SK-N-SH (cell line): ENCODE results near the gene G3BP1. TPM values are rescaled to one million over a fixed set of nuclear protein-coding genes. Genes with fewer than 3 reads are reported as not detected.

Experiments used
- CTCF ChIA-PET: fragments of 300-600, 350-600 bp; formaldehyde crosslinking; extraction: SDS; loops from one replicate; lab custom pipeline; 2021; lab: Yijun Ruan, JAX
- POLR2A ChIA-PET: fragments of 350-600 bp; sonication (Branson Sonifier 250); formaldehyde crosslinking; extraction: SDS; loops from one replicate; lab custom pipeline; 2020; ENCODE audit warnings: antibody characterized with exemption, inconsistent platforms; lab: Yijun Ruan, JAX
- DNase-seq: peaks from one replicate; pipeline ENCODE4 v3.0.0; 2012
- H2AFZ ChIP-seq: fragments of 200-600 bp; sonication (generic); 2 replicates; pipeline ENCODE4 v1.8.1; 2016; ENCODE audit warnings: antibody characterized with exemption, mild to moderate bottlenecking, low read depth
- H3F3A ChIP-seq: fragments of 200-600 bp; sonication (generic); replicated peaks from 2 replicates; pipeline ENCODE3; 2016; ENCODE audit warnings: antibody characterized with exemption, mild to moderate bottlenecking; ENCODE audit not compliant: insufficient read depth
- H3K27ac ChIP-seq, 2 experiments: fragments of 200-500 bp in 1 of 2; fragments of 200-600 bp in 1 of 2; sonication (Bioruptor generic) in 1 of 2; sonication (generic), shearing (Covaris generic) in 1 of 2; 2 replicates each; pipeline versions ENCODE4 v1.5.1 to v1.6.1; 2014 to 2016; ENCODE audit warnings: low read depth in 2 of 2, inconsistent platforms in 1 of 2, low read length in 1 of 2, mild to moderate bottlenecking in 1 of 2, mixed read lengths in 1 of 2
- H3K27me3 ChIP-seq: fragments of 200-600 bp; sonication (generic), shearing (Covaris generic); 2 replicates; pipeline ENCODE4 v1.6.1; 2016; ENCODE audit warnings: mixed run types; ENCODE audit not compliant: insufficient read depth
- H3K36me3 ChIP-seq, 2 experiments: fragments of 200-500 bp in 1 of 2; fragments of 200-600 bp in 1 of 2; sonication (Bioruptor generic) in 1 of 2; sonication (generic) in 1 of 2; replicated peaks in 1 of 2; 2 replicates each; pipeline versions ENCODE3 to v1.5.1; 2014 to 2016; ENCODE audit warnings: low read length in 1 of 2, mild to moderate bottlenecking in 1 of 2; ENCODE audit not compliant: insufficient read depth in 2 of 2, control insufficient read depth in 1 of 2
- H3K4me1 ChIP-seq, 2 experiments: fragments of 200-500 bp in 1 of 2; fragments of 200-600 bp in 1 of 2; sonication (Bioruptor generic) in 1 of 2; sonication (generic), shearing (Covaris generic) in 1 of 2; 2 replicates each; pipeline versions ENCODE4 v1.5.1 to v1.6.1; 2014 to 2016; ENCODE audit warnings: low read depth in 1 of 2, low read length in 1 of 2, mixed run types in 1 of 2; ENCODE audit not compliant: insufficient read depth in 2 of 2, control insufficient read depth in 1 of 2
- H3K4me2 ChIP-seq: fragments of 200-600 bp; sonication (generic), shearing (Covaris generic); 2 replicates; pipeline ENCODE4 v1.6.1; 2017; ENCODE audit warnings: mixed run types
- H3K4me3 ChIP-seq, 2 experiments: fragments of 200-500 bp in 1 of 2; fragments of 200-600 bp in 1 of 2; sonication (Bioruptor generic) in 1 of 2; sonication (generic), shearing (Covaris generic) in 1 of 2; 2 replicates each; pipeline versions ENCODE4 v1.5.1 to v1.8.1; 2014 to 2016; ENCODE audit warnings: low read depth in 2 of 2, inconsistent platforms in 1 of 2, low read length in 1 of 2, mild to moderate bottlenecking in 1 of 2, mixed read lengths in 1 of 2, moderate library complexity in 1 of 2
- H3K79me2 ChIP-seq: fragments of 200-600 bp; sonication (generic); 2 replicates; pipeline ENCODE4 v1.8.1; 2017; ENCODE audit warnings: mild to moderate bottlenecking; ENCODE audit not compliant: insufficient read depth
- H3K9ac ChIP-seq: fragments of 200-600 bp; sonication (generic); 2 replicates; pipeline ENCODE4 v1.6.1; 2017; ENCODE audit warnings: mixed run types
- H3K9me2 ChIP-seq: fragments of 200-600 bp; sonication (generic); 2 replicates; pipeline ENCODE4 v1.6.1; 2017; ENCODE audit warnings: mixed run types
- H3K9me3 ChIP-seq: fragments of 200-600 bp; sonication (generic); 2 replicates; pipeline ENCODE4 v1.6.1; 2017; ENCODE audit warnings: mixed run types, mild to moderate bottlenecking, moderate library complexity
- H4K20me1 ChIP-seq: fragments of 200-600 bp; sonication (generic); 2 replicates; pipeline ENCODE4 v1.6.1; 2017; ENCODE audit warnings: mild to moderate bottlenecking, mixed run types; ENCODE audit not compliant: insufficient read depth
- CHD2 ChIP-seq: fragments of 150-350 bp; IDR thresholded peaks from 2 replicates; pipeline ENCODE4 v1.6.1; 2018; ENCODE audit warnings: low read length; ENCODE audit not compliant: partially characterized antibody
- EP300 ChIP-seq, 2 experiments: IDR thresholded peaks; 2 replicates each; pipeline versions ENCODE4 v1.4.0 to v1.6.1; 2012; ENCODE audit warnings: borderline replicate concordance in 1 of 2, low read depth in 1 of 2, low read length in 1 of 2
- EZH2phosphoT487 ChIP-seq: fragments of 200-600 bp; sonication (generic); IDR thresholded peaks from 2 replicates; pipeline ENCODE4 v1.6.1; 2017; ENCODE audit warnings: low read depth, mixed run types, mild to moderate bottlenecking, antibody characterized with exemption, moderate library complexity, borderline replicate concordance
- FOXJ3 ChIP-seq: sonication (generic); formaldehyde crosslinking; IDR thresholded peaks from 2 replicates; pipeline ENCODE4 v1.5.1; 2020; ENCODE audit warnings: mild to moderate bottlenecking, missing genetic modification reagents
- GABPA ChIP-seq: IDR thresholded peaks from 2 replicates; pipeline ENCODE4 v1.4.0; 2012; ENCODE audit warnings: low read depth, mild to moderate bottlenecking
- GATA2 ChIP-seq: sonication (generic); formaldehyde crosslinking; IDR thresholded peaks from 2 replicates; pipeline ENCODE4 v1.5.0; 2020; ENCODE audit warnings: mild to moderate bottlenecking, missing genetic modification reagents
- MXI1 ChIP-seq: IDR thresholded peaks from 2 replicates; pipeline ENCODE4 v1.6.1; 2012; ENCODE audit warnings: mild to moderate bottlenecking, low read depth, low read length, improper control_type of control experiment
- SIN3A ChIP-seq: IDR thresholded peaks from 2 replicates; pipeline ENCODE4 v1.6.1; 2012; ENCODE audit warnings: low read depth, mild to moderate bottlenecking, low read length, moderate library complexity, borderline replicate concordance
- TCF12 ChIP-seq: IDR thresholded peaks from 2 replicates; pipeline ENCODE4 v1.4.0; 2012
- YY1 ChIP-seq: IDR thresholded peaks from 2 replicates; pipeline ENCODE4 v1.4.0; 2012; ENCODE audit warnings: low read depth, mild to moderate bottlenecking
- polyA plus RNA-seq, 3 experiments: library from polyadenylated mRNA; depleted of rRNA; stranded (reverse); fragments of >200 nt; gene quantifications; 2 replicates each; pipeline ENCODE4 v1.2.3, GENCODE V29; 2012
- TF ChIP-seq, protein P1 (sequence below): IDR thresholded peaks from 2 replicates; pipeline ENCODE4 v1.6.1; 2012; ENCODE audit warnings: mild to moderate bottlenecking, low read depth, low read length, moderate library complexity
- TF ChIP-seq, protein P2 (sequence below): fragments of 200-600 bp; sonication (generic); IDR thresholded peaks from 2 replicates; pipeline ENCODE4 v1.6.1; 2017; ENCODE audit warnings: antibody characterized with exemption, mild to moderate bottlenecking, moderate library complexity
- TF ChIP-seq, protein P3 (sequence below): fragments of 150-350 bp; IDR thresholded peaks from 2 replicates; pipeline ENCODE4 v1.6.1; 2017; ENCODE audit warnings: antibody characterized with exemption, low read length, low read depth, borderline replicate concordance

Gene G3BP1
- polyA plus RNA-seq, 1 of the 3 experiments (the other 2 are of a cell fraction): 21.7 TPM

DNA sequence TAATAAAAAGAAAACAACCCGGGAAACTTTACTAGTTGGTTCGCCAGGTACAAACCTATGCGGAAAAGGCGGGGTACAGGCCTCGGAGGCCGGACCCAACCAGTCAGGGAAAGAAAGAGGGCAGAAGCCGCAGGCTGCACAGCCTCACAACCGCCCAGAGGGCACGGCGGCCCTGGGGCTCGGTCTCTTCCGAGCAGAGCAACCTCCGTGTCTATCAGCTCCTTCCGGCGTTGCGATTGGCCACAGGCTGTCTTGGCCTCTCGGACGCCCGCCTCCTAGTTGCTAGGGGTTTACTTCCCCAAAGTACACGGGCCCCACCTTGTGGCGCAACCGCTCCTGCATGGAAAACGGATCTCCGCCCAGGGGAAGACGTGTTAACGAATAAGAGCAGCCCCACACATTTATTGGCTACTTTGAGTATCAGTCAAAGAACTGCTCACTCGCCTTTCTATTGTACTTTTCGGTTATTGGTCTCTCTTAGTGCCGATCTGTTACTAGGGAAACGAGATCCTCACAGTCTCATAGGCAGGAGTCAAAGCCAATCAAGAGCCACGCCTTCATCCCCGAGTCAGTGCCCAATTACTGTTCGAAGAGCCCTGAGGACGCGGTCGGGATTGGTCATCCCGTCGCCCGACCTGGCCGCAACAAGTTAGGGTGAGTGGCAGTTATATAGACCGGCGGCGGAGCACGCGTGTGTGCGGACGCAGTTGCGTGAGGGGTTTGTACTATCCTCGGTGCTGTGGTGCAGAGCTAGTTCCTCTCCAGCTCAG is at the start of gene G3BP1 (continued):
- TF ChIP-seq, protein P1, sequence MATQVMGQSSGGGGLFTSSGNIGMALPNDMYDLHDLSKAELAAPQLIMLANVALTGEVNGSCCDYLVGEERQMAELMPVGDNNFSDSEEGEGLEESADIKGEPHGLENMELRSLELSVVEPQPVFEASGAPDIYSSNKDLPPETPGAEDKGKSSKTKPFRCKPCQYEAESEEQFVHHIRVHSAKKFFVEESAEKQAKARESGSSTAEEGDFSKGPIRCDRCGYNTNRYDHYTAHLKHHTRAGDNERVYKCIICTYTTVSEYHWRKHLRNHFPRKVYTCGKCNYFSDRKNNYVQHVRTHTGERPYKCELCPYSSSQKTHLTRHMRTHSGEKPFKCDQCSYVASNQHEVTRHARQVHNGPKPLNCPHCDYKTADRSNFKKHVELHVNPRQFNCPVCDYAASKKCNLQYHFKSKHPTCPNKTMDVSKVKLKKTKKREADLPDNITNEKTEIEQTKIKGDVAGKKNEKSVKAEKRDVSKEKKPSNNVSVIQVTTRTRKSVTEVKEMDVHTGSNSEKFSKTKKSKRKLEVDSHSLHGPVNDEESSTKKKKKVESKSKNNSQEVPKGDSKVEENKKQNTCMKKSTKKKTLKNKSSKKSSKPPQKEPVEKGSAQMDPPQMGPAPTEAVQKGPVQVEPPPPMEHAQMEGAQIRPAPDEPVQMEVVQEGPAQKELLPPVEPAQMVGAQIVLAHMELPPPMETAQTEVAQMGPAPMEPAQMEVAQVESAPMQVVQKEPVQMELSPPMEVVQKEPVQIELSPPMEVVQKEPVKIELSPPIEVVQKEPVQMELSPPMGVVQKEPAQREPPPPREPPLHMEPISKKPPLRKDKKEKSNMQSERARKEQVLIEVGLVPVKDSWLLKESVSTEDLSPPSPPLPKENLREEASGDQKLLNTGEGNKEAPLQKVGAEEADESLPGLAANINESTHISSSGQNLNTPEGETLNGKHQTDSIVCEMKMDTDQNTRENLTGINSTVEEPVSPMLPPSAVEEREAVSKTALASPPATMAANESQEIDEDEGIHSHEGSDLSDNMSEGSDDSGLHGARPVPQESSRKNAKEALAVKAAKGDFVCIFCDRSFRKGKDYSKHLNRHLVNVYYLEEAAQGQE: peak; percentile 58; the same call in 1 of the 2 replicates
- TF ChIP-seq GATA2 (CRISPR knock-in tag) (no peak), CHD2 (peak; percentile 95), YY1 (peak; percentile 64; the same call in 1 of the 2 replicates), TCF12 (no peak)
- TF ChIP-seq, protein P2, sequence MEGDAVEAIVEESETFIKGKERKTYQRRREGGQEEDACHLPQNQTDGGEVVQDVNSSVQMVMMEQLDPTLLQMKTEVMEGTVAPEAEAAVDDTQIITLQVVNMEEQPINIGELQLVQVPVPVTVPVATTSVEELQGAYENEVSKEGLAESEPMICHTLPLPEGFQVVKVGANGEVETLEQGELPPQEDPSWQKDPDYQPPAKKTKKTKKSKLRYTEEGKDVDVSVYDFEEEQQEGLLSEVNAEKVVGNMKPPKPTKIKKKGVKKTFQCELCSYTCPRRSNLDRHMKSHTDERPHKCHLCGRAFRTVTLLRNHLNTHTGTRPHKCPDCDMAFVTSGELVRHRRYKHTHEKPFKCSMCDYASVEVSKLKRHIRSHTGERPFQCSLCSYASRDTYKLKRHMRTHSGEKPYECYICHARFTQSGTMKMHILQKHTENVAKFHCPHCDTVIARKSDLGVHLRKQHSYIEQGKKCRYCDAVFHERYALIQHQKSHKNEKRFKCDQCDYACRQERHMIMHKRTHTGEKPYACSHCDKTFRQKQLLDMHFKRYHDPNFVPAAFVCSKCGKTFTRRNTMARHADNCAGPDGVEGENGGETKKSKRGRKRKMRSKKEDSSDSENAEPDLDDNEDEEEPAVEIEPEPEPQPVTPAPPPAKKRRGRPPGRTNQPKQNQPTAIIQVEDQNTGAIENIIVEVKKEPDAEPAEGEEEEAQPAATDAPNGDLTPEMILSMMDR: peak; percentile 71
- TF ChIP-seq, protein P3, sequence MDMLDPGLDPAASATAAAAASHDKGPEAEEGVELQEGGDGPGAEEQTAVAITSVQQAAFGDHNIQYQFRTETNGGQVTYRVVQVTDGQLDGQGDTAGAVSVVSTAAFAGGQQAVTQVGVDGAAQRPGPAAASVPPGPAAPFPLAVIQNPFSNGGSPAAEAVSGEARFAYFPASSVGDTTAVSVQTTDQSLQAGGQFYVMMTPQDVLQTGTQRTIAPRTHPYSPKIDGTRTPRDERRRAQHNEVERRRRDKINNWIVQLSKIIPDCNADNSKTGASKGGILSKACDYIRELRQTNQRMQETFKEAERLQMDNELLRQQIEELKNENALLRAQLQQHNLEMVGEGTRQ: no peak

DNA sequence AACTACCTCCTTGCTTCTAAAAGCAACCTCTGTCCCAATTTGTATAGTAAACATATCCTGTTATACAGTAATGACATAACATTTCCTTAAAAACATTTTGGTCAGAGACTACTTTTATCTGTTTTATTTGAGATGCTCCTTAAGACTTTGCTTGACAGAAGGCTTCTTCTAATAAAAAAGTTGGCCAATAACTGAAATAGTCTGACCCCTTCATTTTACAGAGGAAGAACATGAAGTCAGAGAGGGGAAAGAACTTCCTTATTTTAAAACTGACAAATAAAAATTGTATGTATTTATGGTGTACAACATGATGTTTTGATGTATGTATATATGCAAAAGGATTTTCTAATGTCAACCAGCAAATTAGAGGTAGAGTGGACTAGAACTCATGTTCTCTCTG is 49.2 kb upstream of the G3BP1 start:
- POLR2A ChIA-PET: no interaction called here
- H3K4me2 ChIP-seq: no peak overlapping the region
- no peaks in the 10 kb centered on the region for H3K9me3 ChIP-seq
- DNase-seq: no peak
- no peaks in the 10 kb centered on the region for H3K36me3 ChIP-seq
- H3K27ac ChIP-seq: no peak overlapping the region
- H4K20me1 ChIP-seq: no peaks in the 10 kb centered on the region
- TF ChIP-seq GABPA (no peak), EP300 (IDR thresholded peaks at IDR 0.05; ENCODE audit: borderline replicate concordance in 1 of 2, low read depth in 1 of 2, low read length in 1 of 2) (no peak), EZH2phosphoT487 (no peak), SIN3A (no peak), MXI1 (no peak), FOXJ3 (CRISPR knock-in tag) (no peak)
- no peaks in the 10 kb centered on the region for H3K9me2 ChIP-seq
- H3K4me3 ChIP-seq: no peak overlapping the region
- no peak overlapping the region for H2AFZ ChIP-seq
- H3F3A ChIP-seq: peaks cover 17% of the 10 kb centered on the region
- H3K9ac ChIP-seq: no peak overlapping the region
- H3K27me3 ChIP-seq: no peaks in the 10 kb centered on the region
- CTCF ChIA-PET: interaction anchor here (1.7 to 3.3 kb wide), 2 partner anchors 17 to 64 kb away, joined by 7 to 11 read pairs; no protein-coding TSS in a partner anchor
- H3K4me1 ChIP-seq: peaks cover 0 to 8% of the 10 kb centered on the region in 2 experiments; a peak in 1 of 4 replicates
- H3K79me2 ChIP-seq: no peaks in the 10 kb centered on the region
